KG1 (cell line): ENCODE results near the gene IGLL1.
"Not testable (repeated sequence)": the region's sequence is repeated elsewhere in the genome, so short reads cannot be mapped to it uniquely, and the experiment has no call there.

ENCODE experiments used
- DNase-seq: peaks from one replicate; lab custom pipeline; 2025; lab: John Stamatoyannopoulos, UW

IGLL1 gene

DNA sequence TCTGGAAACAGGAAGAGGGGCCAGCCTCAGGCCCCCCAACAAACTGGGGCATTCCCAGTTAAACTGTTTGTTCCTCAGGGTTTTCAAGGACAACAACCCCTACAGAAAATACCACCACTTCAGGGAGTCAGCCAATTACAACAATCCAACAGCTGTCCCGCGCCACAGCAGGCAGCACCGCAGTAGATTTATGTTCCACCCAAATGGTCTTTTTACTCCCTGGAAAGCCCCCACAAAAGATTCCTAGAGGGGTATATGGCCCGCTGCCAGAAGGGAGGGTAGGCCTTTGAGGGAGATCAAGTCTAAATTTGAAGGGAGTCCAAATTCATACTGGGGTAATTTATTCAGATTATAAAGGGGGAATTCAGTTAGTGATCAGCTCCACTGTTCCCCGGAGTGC is 39.3 kb downstream of the IGLL1 start:
- not testable (repeated sequence) for DNase-seq

DNA sequence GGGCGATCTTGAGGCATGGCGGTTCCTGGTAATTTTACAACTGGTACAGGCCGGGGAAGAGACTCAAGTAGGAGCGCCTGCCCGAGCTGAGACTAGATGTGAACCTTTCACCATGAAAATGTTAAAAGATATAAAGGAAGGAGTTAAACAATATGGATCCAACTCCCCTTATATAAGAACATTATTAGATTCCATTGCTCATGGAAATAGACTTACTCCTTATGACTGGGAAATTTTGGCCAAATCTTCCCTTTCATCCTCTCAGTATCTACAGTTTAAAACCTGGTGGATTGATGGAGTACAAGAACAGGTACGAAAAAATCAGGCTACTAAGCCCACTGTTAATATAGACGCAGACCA is 40.3 kb downstream of the IGLL1 start:
- DNase-seq, result not testable (repeated sequence)

DNA sequence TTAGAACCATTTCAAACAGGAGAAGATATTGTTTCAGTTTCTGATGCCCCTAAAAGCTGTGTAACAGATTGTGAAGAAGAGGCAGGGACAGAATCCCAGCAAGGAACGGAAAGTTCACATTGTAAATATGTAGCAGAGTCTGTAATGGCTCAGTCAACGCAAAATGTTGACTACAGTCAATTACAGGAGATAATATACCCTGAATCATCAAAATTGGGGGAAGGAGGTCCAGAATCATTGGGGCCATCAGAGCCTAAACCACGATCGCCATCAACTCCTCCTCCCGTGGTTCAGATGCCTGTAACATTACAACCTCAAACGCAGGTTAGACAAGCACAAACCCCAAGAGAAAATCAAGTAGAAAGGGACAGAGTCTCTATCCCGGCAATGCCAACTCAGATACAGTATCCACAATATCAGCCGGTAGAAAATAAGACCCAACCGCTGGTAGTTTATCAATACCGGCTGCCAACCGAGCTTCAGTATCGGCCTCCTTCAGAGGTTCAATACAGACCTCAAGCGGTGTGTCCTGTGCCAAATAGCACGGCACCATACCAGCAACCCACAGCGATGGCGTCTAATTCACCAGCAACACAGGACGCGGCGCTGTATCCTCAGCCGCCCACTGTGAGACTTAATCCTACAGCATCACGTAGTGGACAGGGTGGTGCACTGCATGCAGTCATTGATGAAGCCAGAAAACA is 40.8 kb downstream of the IGLL1 start:
- DNase-seq, result peak; percentile 62

DNA sequence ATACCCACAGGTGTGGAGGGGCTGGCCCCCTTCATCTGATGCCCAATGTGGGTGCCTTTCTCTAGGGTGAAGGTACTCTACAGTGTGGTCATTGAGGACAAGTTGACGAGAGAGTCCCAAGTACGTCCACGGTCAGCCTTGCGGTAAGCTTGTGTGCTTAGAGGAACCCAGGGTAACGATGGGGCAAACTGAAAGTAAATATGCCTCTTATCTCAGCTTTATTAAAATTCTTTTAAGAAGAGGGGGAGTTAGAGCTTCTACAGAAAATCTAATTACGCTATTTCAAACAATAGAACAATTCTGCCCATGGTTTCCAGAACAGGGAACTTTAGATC is 41.4 kb downstream of the IGLL1 start:
- DNase-seq, result not testable (repeated sequence)

DNA sequence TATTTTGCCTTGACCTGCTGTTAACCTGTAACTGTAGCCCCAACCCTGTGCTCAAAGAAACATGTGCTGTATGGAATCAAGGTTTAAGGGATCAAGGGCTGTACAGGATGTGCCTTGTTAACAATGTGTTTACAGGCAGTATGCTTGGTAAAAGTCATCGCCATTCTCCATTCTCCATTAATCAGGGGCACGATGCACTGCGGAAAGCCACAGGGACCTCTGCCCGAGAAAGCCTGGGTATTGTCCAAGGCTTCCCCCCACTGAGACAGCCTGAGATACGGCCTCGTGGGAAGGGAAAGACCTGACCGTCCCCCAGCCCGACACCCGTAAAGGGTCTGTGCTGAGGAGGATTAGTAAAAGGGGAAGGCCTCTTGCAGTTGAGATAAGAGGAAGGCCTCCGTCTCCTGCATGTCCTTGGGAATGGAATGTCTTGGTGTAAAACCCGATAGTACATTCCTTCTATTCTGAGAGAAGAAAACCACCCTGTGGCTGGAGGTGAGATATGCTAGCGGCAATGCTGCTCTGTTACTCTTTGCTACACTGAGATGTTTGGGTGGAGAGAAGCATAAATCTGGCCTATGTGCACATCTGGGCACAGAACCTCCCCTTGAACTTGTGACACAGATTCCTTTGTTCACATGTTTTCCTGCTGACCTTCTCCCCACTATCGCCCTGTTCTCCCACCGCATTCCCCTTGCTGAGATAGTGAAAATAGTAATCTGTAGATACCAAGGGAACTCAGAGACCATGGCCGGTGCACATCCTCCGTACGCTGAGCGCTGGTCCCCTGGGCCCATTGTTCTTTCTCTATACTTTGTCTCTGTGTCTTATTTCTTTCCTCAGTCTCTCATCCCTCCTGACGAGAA is 42.0 kb downstream of the IGLL1 start:
- DNase-seq, result not testable (repeated sequence)

DNA sequence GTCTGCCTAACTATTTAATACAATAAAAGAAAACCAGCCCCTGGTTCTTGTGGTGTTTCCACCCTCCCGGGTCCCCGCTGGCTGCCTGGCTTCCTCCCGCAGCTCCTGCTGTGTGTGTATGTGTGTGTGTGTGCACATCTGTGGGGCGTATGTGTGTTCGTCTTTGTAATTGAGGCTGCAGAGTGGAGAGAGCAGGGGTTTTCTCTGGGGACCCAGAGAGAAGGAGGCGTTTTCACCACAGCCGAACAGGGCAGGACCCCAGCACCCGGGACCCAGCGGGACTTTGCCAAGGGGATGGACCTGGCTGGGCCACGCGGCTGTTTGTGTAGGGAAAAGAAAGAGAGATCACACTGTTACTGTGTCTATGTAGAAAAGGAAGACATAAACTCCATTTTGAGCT is 42.7 kb downstream of the IGLL1 start:
- no peak for DNase-seq

DNA sequence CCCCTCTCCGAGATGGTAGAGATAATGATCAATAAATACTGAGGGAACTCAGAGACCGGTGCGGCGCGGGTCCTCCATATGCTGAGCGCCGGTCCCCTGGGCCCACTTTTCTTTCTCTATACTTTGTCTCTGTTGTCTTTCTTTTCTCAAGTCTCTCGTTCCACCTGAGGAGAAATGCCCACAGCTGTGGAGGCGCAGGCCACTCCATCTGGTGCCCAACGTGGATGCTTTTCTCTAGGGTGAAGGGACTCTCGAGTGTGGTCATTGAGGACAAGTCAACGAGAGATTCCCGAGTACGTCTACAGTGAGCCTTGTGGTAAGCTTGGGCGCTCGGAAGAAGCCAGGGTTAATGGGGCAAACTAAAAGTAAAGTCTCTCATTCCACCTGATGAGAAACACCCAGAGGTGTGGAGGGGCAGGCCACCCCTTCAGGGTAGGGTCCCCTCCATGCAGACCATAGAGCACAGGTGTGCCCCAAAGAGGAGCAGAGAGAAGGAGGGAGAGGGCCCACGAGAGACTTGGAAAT is 43.2 kb downstream of the IGLL1 start:
- DNase-seq, result no peak

DNA sequence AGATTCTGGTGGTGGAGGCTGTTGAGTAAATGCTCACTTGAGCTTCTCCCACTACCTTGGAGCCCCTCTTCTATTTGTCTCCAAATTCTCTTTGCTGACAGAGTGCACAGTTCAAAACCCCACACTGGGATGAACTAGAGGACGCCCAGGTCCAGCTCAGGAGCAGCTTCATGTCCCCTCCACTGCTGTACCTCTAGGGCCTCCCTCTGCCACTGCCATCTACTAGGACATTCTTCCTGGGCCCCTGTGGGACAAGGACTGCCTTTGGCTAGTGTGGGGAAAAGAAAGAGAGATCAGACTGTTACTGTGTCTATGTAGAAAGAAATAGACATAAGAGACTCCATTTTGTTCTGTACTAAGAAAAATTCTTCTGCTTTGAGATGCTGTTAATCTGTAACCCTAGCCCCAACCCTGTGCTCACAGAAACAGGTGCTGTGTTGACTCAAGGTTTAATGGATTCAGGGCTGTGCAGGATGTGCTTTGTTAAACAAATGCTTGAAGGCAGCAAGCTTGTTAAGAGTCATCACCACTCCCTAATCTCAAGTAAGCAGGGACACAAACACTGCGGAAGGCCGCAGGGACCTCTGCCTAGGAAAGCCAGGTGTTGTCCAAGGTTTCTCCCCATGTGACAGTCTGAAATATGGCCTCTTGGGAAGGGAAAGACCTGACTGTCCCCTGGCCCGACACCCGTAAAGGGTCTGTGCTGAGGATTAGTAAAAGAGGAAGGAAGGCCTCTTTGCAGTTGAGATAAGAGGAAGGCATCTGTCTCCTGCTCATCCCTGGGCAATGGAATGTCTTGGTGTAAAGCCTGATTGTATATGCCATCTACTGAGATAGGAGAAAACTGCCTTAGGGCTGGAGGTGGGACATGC is 44.1 kb downstream of the IGLL1 start:
- not testable (repeated sequence) for DNase-seq

DNA sequence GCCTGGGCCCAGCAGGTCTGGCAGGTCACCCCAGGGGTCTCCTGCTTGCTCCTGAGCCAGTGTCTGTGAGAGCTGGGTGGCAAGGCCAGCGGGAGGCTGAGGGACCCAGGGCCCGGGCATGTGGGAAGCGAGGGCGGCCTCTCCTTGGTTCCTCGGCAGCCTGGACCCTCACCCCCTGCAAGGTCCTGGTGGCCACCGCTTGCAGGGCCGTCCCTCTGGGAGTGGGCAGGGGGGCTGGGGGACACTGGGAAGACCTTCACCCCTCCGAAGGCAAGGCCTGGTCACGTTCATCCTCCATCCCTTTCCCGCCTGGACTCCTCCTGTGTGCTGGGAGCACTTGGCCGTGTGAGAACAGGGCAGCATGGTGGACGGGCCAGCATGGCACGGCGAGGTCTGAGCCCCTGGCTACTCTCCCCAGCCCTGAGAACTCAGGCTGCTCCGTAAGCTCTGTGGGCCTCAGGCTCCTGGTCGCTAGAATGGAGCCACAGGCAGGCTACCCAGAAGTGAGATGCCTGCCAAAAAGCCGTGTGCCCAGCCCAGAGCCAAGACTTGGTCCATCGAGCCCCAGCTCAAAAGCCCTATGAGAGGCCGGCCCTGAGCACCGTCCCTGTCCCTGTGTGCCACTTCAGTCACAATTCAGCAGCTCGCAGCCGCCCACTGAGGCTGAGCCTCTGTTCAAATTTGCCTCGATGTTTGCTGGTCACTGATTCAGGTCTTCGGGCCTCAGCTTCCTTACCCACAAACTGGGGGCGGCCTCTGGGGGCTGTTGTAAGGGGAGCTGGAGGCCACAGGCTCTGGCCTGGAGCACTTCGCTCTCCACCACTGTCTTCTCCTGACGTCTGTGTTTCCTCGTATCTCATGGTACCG is 45.0 kb downstream of the IGLL1 start:
- no peak for DNase-seq

DNA sequence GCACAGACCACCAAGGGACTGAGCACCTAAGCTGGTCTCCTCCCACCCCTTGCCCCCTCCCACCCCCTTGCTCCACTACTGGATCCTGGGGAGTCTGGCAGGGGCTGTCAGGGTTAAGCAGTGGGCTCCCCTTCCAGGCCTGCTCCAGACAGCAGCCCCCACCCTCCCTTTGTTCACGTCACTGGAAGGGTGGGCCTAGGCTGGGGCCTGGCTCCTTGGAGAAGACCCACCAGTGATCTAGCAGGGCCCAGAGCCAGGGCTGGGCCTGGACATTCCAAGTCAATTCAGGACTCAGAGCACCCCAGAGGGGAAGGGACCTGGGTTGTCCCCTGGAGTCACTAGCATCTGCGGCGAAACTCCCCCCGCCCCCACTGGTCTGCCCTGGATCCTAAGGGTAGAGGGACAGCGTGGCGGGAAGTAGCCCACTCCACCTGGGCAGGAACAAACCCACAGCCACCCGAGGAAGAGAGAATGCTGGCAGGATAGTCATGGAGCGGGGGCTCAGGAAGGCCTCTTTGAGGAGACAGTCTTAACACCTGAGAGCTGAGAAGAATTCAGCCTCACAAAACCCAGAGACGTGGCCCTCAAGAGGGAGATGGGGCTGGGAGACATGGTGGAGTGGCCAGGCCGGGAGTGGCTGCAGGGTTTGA is 45.8 kb downstream of the IGLL1 start:
- DNase-seq, result no peak

DNA sequence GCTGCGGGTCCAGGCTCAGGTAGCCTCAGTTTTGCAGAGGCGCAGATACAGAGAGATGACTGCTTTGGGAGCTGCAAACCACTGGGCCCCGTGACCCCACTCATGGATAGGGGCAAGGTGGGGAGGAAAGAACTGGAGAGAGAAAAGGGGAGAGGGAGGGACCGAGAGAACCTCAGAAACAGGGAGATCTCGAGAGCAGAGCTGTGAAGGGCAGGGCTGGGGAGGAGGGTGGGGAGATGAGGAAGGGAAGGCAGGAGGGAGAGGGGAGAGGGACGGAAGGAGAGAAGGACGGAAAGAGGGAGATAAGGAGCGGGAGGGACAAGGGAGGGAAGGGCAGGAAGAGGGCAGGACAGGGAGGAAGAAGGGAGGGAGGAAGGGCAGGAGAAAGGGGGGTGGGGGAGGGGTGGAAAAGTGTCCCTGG is 46.3 kb downstream of the IGLL1 start:
- no peak for DNase-seq

DNA sequence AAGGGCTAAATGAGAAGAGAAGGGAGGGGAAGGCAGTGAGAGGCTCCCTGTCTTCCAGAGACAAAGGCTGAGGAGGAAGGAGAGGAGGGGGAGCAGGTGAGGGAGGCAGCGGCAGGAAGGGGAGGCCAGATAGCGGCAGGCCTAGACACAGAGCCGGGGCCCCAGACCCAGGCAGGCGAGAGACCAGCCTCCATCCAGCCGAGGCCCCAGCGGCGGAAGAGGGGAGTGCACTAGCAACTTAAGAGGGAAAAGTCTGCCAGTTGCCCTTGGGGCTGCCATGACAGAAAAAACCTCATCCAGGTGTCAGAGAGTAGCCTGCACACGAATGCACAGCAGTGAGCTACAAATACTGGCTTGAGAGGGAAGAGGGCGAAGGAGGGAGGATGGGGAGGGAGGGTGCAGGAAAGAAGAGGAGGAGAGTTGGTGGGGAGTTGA is 46.7 kb downstream of the IGLL1 start:
- DNase-seq, result no peak

DNA sequence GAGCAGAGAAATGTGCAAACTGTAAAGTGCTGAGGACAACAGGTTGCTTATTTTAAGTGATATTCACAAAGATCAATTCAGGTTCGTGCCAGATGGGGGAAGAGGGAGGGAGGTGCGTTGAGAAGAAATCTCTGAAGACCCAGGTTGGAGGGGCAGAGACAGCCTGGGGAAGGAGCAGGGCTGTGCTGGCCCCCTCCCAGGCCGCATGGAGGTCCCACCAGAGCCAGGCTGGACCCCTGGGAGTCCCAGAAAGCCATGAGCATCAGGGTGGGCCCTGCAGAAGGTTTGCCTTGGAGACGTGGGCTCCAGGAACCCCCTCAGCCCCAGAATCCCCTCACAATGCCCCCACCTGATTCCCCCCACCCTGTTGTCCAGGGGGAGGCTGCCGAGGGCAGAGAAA is 47.4 kb downstream of the IGLL1 start:
- no peak for DNase-seq

DNA sequence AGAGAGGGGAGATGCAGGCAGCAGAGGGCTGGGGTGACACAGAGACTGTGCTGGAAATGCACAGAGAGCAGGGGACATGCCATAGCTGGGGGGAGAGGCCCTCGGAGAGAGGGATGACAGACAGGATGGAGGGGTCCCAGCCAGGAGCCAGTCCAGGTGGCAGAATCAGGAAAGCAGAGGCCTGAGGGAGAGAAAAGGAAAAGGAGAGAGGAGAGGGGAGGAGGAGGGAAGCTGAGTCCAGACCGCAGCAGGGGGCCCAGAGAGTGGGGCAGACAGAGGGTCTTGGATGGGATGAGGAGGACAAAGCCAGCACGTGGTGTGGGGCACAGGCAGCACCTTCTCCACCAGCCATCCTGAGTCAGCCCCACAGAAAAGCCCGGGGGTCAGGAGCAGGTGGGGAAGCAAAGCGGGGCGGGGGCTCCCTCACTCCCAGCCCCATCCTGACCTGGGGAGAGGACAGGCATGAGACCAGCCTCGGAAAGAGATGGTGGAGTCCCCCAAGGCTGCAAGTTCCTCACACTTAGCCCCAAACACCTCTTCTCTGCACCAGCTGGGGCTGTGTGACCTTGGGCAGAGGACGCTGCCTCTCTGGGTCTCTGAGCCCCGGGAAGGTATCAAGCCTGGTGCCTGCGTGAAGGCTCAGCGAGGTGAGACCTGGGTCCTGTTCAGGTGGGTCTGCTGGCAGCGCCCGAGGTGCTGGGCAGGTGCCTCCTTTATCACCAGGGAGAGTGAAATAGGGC is 48.0 kb downstream of the IGLL1 start:
- DNase-seq, result no peak

DNA sequence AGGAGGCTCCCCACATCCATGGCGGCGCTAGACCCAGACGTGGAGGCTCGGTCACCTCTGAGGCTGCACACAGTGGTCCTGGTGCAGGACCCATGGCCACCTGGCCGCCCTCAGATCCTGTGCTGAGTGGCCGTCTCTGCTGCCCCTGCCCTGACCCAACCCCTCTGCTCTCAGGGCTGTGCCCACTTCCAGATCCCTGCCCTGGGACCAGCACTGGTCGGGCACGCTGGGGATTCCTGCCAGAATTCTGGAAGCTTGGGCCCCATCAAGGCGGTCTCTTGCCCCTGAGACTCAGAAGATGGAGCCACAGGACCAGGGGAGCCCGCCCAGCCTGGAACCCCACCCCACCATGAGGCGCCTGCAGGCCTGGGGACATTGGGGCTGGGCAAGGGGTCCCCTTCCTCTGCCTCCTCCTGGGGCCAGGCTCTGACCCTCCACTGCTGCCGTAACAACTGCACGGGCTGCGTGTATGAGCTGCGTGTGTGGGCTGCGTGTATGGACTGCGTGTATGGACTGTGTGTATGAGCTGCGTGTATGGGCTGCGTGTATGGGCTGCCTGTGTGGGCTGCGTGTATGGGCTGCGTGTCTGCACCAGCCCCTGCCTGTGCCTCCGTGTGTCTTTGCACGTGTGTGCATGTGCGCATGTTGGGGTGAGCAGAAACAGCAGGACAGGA is 48.7 kb downstream of the IGLL1 start:
- DNase-seq, result no peak

DNA sequence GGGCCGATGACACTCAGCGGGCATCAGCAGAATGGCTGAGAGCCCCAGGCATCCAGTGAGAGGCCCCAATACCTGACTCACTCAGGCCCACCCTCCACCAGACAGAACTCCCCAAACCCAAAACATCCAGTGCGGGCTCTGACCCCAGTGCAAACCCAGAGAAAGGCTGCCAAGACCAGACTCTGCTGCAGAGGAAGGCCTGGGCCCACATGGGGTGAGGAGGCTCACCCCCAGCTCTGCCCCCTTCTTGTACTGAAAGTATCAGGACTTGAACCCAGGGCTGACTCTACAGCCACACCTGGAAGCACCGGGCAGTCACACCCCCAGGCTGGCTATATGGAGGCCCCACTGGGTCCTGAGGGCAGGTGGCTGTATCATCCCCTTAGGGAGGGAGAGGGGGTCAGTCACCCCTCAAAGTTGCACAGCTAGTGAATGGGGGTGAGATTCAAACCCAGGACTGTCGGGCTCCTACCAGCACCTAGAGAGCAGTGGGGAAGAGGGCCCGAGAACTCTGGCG is 49.3 kb downstream of the IGLL1 start:
- no peak for DNase-seq

DNA sequence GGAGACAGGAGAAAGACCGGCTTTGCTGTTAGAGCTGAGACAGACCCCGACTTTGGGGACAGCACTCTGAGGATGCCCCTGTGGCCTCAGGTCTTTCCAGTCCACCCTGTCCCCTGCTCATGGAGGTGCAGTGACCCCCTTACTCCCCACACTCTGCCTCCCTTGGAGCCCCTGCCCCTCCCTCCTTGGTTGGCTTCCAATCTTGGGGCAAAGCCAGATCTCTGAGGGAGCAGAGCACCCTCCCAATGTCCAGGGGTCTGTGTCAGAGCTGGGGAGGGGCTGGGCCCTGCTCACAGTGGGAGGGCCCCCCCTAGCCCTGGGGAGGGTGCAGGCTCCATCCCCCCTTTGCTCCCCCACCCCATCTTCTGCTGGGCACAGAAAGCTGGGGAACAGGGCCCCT is 50.0 kb downstream of the IGLL1 start:
- DNase-seq, result no peak

DNA sequence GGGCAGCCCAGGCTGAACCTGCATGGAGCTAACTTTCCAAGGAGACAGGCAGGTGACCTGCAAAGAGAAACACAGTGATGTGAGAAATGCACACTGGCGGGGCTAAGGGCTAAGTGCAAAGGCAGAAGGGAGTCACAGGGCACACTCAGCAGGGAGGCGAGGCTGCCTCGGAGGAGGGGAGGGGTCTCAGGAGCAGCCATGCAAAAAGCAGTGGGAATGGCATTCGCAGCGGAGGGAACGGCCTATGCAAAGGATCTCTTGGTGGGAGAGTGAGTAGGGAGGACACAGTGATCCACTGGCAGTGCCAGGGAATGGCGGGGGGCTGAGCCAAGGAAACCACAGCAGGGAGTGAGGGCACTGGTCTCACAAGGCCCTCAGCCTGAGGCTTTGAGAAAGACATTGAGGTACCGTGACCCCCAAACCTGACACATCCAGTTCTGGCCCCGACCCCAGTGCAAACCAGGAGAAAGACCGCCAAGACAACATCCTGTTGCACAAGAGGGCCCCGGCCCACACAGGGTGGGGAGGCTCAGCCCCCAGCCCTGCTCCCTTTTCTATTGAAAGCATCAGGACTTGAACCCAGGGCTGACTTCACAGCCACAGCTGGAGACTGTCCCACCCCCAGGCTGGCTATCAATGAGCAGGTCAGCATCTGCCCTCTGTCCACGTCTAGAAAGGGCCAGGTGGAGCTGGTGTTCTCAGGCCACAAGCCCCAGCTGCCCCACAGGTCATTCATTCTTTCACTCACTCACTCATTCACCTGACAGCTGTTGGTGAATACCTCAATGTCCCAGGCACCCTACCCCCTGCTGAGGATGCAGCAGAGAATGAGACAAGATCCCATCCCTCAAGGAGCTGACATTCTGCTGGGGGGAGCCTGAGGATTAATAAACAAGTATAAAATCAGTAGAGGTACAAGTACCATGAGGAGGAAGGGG is 50.7 kb downstream of the IGLL1 start:
- DNase-seq, result no peak
